GM23338 (cell line): ENCODE data around the gene CD99L2.

ENCODE experiments used
- CREB1 ChIP-seq: fragments of 250-450 bp; sonication (Bioruptor Pico); IDR thresholded peaks from 2 replicates; pipeline ENCODE4 v1.5.0; 2020; ENCODE audit warnings: low read depth, mild to moderate bottlenecking, moderate library complexity
- POLR2AphosphoS5 ChIP-seq: IDR thresholded peaks from 2 replicates; pipeline ENCODE4 v1.6.1; 2016; ENCODE audit warnings: antibody characterized with exemption, low read depth
- STAT1 ChIP-seq: IDR thresholded peaks from one replicate; pipeline ENCODE4 v1.6.1; 2016; ENCODE audit warnings: antibody characterized with exemption; ENCODE audit not compliant: unreplicated experiment
- ZNF331 ChIP-seq: fragments of 250-450 bp; sonication (Bioruptor Pico); IDR thresholded peaks from 2 replicates; pipeline ENCODE4 v1.5.0; 2020; ENCODE audit warnings: low read depth, mild to moderate bottlenecking, moderate library complexity
- TF ChIP-seq, protein P1 (sequence below), 2 experiments: fragments of 200-600 bp in 1 of 2; sonication (generic) in 1 of 2; conservative IDR thresholded peaks; 2 replicates each; pipeline versions ENCODE4 v1.5.1 to v1.6.1; 2016 to 2017; ENCODE audit warnings: antibody characterized with exemption in 2 of 2, low read depth in 2 of 2, mild to moderate bottlenecking in 2 of 2, moderate library complexity in 1 of 2

DNA sequence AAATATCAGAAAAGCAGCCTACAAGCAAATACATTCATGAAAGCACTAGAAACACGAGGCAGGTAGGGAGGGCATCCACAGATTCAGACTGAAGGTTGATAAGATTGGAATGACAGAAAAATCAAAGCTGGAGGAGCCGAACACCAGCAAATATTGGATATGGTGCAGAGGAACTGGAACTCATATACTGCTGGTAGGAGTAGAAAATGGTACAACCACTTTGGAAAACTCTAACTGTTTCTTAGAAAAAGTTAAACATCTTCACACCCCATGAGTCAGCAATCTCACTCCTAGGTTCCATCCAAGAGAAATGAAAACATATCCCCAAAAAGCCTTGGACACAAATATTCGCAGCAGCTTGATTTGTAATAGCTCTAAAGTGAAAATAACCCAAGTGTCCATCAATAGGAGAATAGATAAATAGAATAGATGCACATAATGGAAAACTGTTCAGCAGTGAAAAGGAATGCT, 27.1 kb downstream of the CD99L2 start:
- TF ChIP-seq POLR2AphosphoS5: no peak
- TF ChIP-seq, protein P1, sequence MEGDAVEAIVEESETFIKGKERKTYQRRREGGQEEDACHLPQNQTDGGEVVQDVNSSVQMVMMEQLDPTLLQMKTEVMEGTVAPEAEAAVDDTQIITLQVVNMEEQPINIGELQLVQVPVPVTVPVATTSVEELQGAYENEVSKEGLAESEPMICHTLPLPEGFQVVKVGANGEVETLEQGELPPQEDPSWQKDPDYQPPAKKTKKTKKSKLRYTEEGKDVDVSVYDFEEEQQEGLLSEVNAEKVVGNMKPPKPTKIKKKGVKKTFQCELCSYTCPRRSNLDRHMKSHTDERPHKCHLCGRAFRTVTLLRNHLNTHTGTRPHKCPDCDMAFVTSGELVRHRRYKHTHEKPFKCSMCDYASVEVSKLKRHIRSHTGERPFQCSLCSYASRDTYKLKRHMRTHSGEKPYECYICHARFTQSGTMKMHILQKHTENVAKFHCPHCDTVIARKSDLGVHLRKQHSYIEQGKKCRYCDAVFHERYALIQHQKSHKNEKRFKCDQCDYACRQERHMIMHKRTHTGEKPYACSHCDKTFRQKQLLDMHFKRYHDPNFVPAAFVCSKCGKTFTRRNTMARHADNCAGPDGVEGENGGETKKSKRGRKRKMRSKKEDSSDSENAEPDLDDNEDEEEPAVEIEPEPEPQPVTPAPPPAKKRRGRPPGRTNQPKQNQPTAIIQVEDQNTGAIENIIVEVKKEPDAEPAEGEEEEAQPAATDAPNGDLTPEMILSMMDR (conservative IDR thresholded peaks at IDR 0.05; ENCODE audit: low read depth in 2 of 2): no peak
- TF ChIP-seq CREB1 (CRISPR knock-in tag): no peak
- TF ChIP-seq ZNF331: no peak
- no peak for TF ChIP-seq STAT1
